Stimulated activated CD8-positive, alpha-beta memory T cell treated with anti-CD3 and anti-CD28 coated beads, Interleukin-15, amount 100 ng/mL, for 24 hours (primary cell): ENCODE measurements around the gene ERAS.
"Not testable (repeated sequence)": the region's sequence is repeated elsewhere in the genome, so short reads cannot be mapped to it uniquely, and the experiment has no call there.

Experiments used
- DNase-seq: peaks from one replicate; pipeline ENCODE4 v3.0.0-alpha.2; 2020; ENCODE audit warnings: low read depth

Gene ERAS

GRCh38 chrX:48831136-48831908 lies 5.0 kb downstream of the ERAS start:
- DNase-seq, result no peak

- no peak for DNase-seq
Measured at GRCh38 chrX:48831909-48832291, 5.6 kb downstream of the ERAS start.

- DNase-seq, result no peak
Measured at GRCh38 chrX:48833542-48834138, 7.3 kb downstream of the ERAS start.

- no peak for DNase-seq
Measured at GRCh38 chrX:48834383-48834709, 8.0 kb downstream of the ERAS start.

GRCh38 chrX:48835524-48836329 lies 9.4 kb downstream of the ERAS start, which contains the start of gene PCSK1N:
PCSK1N (minus strand) TSS chrX:48835610; CDS start chrX:48835532, 78 bp downstream.
- DNase-seq, result no peak

GRCh38 chrX:48839686-48840085 lies 13.4 kb downstream of the ERAS start:
- DNase-seq, result no peak

- no peak for DNase-seq
Measured at GRCh38 chrX:48848847-48849246, 22.5 kb downstream of the ERAS start.

GRCh38 chrX:48852857-48853256 lies 26.5 kb downstream of the ERAS start:
- no peak for DNase-seq

GRCh38 chrX:48853494-48853893 lies 27.2 kb downstream of the ERAS start:
- DNase-seq, result not testable (repeated sequence)

- DNase-seq, result not testable (repeated sequence)
Measured at GRCh38 chrX:48854121-48854804, 27.9 kb downstream of the ERAS start.

GRCh38 chrX:48854898-48855297 lies 28.6 kb downstream of the ERAS start:
- DNase-seq, result no peak

GRCh38 chrX:48864210-48864609 lies 37.9 kb downstream of the ERAS start:
- no peak for DNase-seq

- not testable (repeated sequence) for DNase-seq
Measured at GRCh38 chrX:48872017-48872416, 45.7 kb downstream of the ERAS start.

GRCh38 chrX:48876944-48877343 lies 50.6 kb downstream of the ERAS start:
- DNase-seq, result not testable (repeated sequence)
